SK-N-SH (cell line): ENCODE data around the gene PAFAH1B2.

ENCODE experiments used
- CHD2 ChIP-seq: fragments of 150-350 bp; IDR thresholded peaks from 2 replicates; pipeline ENCODE4 v1.6.1; 2018; ENCODE audit warnings: low read length; ENCODE audit not compliant: partially characterized antibody
- CTCF ChIP-seq: fragments of 200-600 bp; sonication (generic); IDR thresholded peaks from 2 replicates; pipeline ENCODE4 v1.6.1; 2017; ENCODE audit warnings: antibody characterized with exemption, mild to moderate bottlenecking, moderate library complexity
- EP300 ChIP-seq, 2 experiments: IDR thresholded peaks; 2 replicates each; pipeline versions ENCODE4 v1.4.0 to v1.6.1; 2012; ENCODE audit warnings: borderline replicate concordance in 1 of 2, low read depth in 1 of 2, low read length in 1 of 2
- FOSL2 ChIP-seq: IDR thresholded peaks from 2 replicates; pipeline ENCODE4 v1.4.0; 2012; ENCODE audit warnings: low read depth, mild to moderate bottlenecking, moderate library complexity, borderline replicate concordance
- NRF1 ChIP-seq: IDR thresholded peaks from 2 replicates; pipeline ENCODE4 v1.6.1; 2012; ENCODE audit warnings: low read depth, mild to moderate bottlenecking, low read length
- RAD21 ChIP-seq: IDR thresholded peaks from 2 replicates; pipeline ENCODE4 v1.6.1; 2012; ENCODE audit warnings: mild to moderate bottlenecking, low read length
- RCOR1 ChIP-seq: fragments of 150-350 bp; IDR thresholded peaks from 2 replicates; pipeline ENCODE4 v1.6.1; 2017; ENCODE audit warnings: antibody characterized with exemption, low read length
- REST ChIP-seq: IDR thresholded peaks from 2 replicates; pipeline ENCODE4 v1.6.1; 2012; ENCODE audit warnings: mild to moderate bottlenecking, low read depth, low read length, moderate library complexity
- SIN3A ChIP-seq: IDR thresholded peaks from 2 replicates; pipeline ENCODE4 v1.6.1; 2012; ENCODE audit warnings: low read depth, mild to moderate bottlenecking, low read length, moderate library complexity, borderline replicate concordance
- TCF12 ChIP-seq: IDR thresholded peaks from 2 replicates; pipeline ENCODE4 v1.4.0; 2012
- TEAD4 ChIP-seq: IDR thresholded peaks from 2 replicates; pipeline ENCODE4 v1.4.0; 2012; ENCODE audit warnings: mild to moderate bottlenecking, borderline replicate concordance; ENCODE audit not compliant: insufficient read depth
- YY1 ChIP-seq: IDR thresholded peaks from 2 replicates; pipeline ENCODE4 v1.4.0; 2012; ENCODE audit warnings: low read depth, mild to moderate bottlenecking
- ZBTB33 ChIP-seq: IDR thresholded peaks from 2 replicates; pipeline ENCODE4 v1.4.0; 2012; ENCODE audit warnings: low read depth, borderline replicate concordance

- TF ChIP-seq NRF1 (no peak), CTCF (no peak), REST (no peak), RCOR1 (no peak), TCF12 (no peak), EP300 (IDR thresholded peaks at IDR 0.05; ENCODE audit: borderline replicate concordance in 1 of 2, low read depth in 1 of 2, low read length in 1 of 2) (no peak), YY1 (no peak), FOSL2 (no peak), RAD21 (no peak), SIN3A (no peak), ZBTB33 (no peak), TEAD4 (no peak), CHD2 (no peak)
Observed at GRCh38 chr11:117175781-117176180, 31.7 kb downstream of the PAFAH1B2 start.
